Gastrocnemius medialis (tissue), 4 donors: ENCODE results near the gene TIFAB.

Experiments
- POLR2A ChIP-seq, 2 donors: fragments of 450-650 bp; IDR thresholded peaks; one replicate each; pipeline ENCODE4 v1.6.1; 2017; ENCODE audit warnings: antibody characterized with exemption in 2 of 2, mild to moderate bottlenecking in 2 of 2, moderate library complexity in 2 of 2
- TF ChIP-seq, protein P1 (sequence below), 5 experiments: fragments of 450-650 bp in 3 of 5; fragments of 200-600 bp in 2 of 5; sonication (generic) in 2 of 5; IDR thresholded peaks in 4 of 5; conservative IDR thresholded peaks in 1 of 5; 1 replicate in 4 of 5; 2 replicates in 1 of 5; pipeline ENCODE4 v1.5.1; 2016 to 2019; ENCODE audit warnings: antibody characterized with exemption in 5 of 5, mild to moderate bottlenecking in 3 of 5, moderate library complexity in 3 of 5

DNA sequence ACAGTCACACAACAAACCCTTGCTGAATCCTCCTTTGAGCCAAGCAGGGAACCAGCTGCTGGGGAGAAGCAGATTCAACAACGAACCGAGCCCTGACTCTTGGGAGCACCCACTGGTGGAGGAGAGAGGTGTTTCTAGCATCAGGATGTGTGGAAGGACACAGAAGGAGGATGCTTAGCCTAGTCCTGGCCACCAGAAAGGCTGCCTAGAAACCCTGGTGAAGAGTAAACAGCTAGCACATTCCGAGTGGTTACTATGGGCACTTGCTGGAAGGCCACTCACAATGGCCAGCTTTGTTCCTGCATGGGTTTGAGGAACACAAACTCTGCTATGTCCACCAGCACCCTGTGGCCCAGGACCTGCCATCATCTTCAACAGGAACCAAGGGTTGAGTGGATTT, 1.8 kb downstream of the TIFAB start:
- no peak for TF ChIP-seq POLR2A (IDR thresholded peaks at IDR 0.05)
- TF ChIP-seq, protein P1, sequence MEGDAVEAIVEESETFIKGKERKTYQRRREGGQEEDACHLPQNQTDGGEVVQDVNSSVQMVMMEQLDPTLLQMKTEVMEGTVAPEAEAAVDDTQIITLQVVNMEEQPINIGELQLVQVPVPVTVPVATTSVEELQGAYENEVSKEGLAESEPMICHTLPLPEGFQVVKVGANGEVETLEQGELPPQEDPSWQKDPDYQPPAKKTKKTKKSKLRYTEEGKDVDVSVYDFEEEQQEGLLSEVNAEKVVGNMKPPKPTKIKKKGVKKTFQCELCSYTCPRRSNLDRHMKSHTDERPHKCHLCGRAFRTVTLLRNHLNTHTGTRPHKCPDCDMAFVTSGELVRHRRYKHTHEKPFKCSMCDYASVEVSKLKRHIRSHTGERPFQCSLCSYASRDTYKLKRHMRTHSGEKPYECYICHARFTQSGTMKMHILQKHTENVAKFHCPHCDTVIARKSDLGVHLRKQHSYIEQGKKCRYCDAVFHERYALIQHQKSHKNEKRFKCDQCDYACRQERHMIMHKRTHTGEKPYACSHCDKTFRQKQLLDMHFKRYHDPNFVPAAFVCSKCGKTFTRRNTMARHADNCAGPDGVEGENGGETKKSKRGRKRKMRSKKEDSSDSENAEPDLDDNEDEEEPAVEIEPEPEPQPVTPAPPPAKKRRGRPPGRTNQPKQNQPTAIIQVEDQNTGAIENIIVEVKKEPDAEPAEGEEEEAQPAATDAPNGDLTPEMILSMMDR (IDR thresholded peaks at IDR 0.05 in 4 of 5, conservative IDR thresholded peaks at IDR 0.05 in 1 of 5), result no peak
